Measurements from ENCODE around the gene TRA2A. TPM values are rescaled to one million over a fixed set of nuclear protein-coding genes. Genes with fewer than 3 reads are reported as not detected.

Gene TRA2A
- total and polyA plus RNA-seq, 2 of the 13 experiments (the other 11 are each of a cell fraction or from before 2014, with no cell fraction given), result 39.1 to 41.6 TPM

DNA sequence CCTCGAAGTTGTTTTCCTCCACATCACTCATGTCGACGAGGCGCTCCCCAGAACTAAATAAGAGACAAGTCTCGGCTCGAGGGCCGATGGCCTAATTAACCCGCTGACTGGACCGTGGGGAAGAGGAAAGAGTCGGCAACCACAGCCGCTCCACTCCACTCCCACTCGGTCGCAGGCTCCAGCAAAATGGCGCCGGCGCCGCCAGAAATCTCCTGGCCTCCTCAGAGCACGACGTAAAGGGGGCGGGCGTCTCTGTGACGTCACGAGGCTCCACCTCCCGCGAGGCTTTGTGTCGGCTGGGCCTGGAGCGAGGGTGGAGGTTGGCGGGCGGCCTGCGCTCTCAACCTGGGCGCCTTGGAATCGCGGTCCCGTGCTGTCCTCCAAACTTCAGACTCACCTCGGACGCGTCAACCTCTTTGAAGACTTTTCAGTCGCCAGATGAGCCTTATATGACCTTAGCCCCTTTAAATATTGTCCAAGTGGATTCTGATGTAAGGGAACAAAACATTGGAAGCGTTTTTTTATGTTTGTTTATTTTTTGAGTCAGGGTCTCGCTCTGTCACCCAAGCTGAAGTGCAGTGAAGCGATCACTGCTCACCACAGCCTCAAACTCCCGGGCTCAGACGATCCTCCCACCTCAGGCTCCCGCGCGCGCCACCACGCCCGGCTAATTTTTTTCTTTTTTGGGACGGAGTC, at the start of gene TRA2A (continued):
- TF ChIP-seq, protein P1, sequence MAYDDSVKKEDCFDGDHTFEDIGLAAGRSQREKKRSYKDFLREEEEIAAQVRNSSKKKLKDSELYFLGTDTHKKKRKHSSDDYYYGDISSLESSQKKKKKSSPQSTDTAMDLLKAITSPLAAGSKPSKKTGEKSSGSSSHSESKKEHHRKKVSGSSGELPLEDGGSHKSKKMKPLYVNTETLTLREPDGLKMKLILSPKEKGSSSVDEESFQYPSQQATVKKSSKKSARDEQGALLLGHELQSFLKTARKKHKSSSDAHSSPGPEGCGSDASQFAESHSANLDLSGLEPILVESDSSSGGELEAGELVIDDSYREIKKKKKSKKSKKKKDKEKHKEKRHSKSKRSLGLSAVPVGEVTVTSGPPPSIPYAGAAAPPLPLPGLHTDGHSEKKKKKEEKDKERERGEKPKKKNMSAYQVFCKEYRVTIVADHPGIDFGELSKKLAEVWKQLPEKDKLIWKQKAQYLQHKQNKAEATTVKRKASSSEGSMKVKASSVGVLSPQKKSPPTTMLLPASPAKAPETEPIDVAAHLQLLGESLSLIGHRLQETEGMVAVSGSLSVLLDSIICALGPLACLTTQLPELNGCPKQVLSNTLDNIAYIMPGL (CRISPR knock-in tag; IDR thresholded peaks at IDR 0.05; ENCODE audit: borderline replicate concordance in 1 of 2, low read depth in 1 of 2), result peak; percentile 56 to 80; a peak in 2 of 4 replicates
- TF ChIP-seq SP1 (IDR thresholded peaks at IDR 0.05) (0 out of 2 replicates have a peak, but pooled peaks have one; percentile 10), SP1 (CRISPR knock-in tag; IDR thresholded peaks at IDR 0.05) (peak; percentile 94), ZNF138 (CRISPR knock-in tag; IDR thresholded peaks at IDR 0.05; ENCODE audit: low read depth) (no peak), ZNF350 (CRISPR knock-in tag; IDR thresholded peaks at IDR 0.05; ENCODE audit: borderline replicate concordance, low read depth) (peak; percentile 87), ZIK1 (CRISPR knock-in tag; IDR thresholded peaks at IDR 0.05; ENCODE audit: borderline replicate concordance, low read depth) (peak; percentile 43; the same call in 1 of the 2 replicates), HNRNPL (IDR thresholded peaks at IDR 0.05; ENCODE audit: low read depth, low read length) (0 out of 2 replicates have a peak, but pooled peaks have one; percentile 69), TMF1 (CRISPR knock-in tag; IDR thresholded peaks at IDR 0.05; ENCODE audit: low read depth) (peak; percentile 56), ZFP37 (CRISPR knock-in tag; IDR thresholded peaks at IDR 0.05; ENCODE audit: borderline replicate concordance) (peak; percentile 60; the same call in 1 of the 2 replicates), CHD4 (IDR thresholded peaks at IDR 0.05; ENCODE audit: borderline replicate concordance, low read length) (no peak), FOXC1 (CRISPR knock-in tag; IDR thresholded peaks at IDR 0.05; ENCODE audit: borderline replicate concordance) (peak; percentile 65; the same call in 1 of the 2 replicates), TOE1 (CRISPR knock-in tag; IDR thresholded peaks at IDR 0.05) (no peak), SAP130 (CRISPR knock-in tag; IDR thresholded peaks at IDR 0.05; ENCODE audit: low read depth) (peak; percentile 93)
- TF ChIP-seq, protein P2, sequence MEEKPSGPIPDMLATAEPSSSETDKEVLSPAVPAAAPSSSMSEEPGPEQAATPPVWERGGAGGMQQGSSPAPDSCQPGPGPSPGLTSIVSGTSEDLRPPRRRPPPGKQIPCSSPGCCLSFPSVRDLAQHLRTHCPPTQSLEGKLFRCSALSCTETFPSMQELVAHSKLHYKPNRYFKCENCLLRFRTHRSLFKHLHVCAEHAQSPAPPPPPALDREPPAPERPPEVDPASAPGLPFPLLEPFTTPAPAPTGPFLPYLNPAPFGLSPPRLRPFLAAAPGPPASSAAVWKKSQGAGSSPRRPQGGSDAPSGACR (CRISPR knock-in tag; IDR thresholded peaks at IDR 0.05), result peak; percentile 43; the same call in 1 of the 2 replicates
- TF ChIP-seq, protein P3, sequence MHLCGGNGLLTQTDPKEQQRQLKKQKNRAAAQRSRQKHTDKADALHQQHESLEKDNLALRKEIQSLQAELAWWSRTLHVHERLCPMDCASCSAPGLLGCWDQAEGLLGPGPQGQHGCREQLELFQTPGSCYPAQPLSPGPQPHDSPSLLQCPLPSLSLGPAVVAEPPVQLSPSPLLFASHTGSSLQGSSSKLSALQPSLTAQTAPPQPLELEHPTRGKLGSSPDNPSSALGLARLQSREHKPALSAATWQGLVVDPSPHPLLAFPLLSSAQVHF (CRISPR knock-in tag; IDR thresholded peaks at IDR 0.05), result 0 out of 2 replicates have a peak, but pooled peaks have one; percentile 30
- TF ChIP-seq, protein P4, sequence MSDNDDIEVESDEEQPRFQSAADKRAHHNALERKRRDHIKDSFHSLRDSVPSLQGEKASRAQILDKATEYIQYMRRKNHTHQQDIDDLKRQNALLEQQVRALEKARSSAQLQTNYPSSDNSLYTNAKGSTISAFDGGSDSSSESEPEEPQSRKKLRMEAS (IDR thresholded peaks at IDR 0.05), result no peak; the same call in 1 of the 2 replicates
- TF ChIP-seq, protein P5, sequence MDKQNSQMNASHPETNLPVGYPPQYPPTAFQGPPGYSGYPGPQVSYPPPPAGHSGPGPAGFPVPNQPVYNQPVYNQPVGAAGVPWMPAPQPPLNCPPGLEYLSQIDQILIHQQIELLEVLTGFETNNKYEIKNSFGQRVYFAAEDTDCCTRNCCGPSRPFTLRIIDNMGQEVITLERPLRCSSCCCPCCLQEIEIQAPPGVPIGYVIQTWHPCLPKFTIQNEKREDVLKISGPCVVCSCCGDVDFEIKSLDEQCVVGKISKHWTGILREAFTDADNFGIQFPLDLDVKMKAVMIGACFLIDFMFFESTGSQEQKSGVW (CRISPR knock-in tag; IDR thresholded peaks at IDR 0.05; ENCODE audit: borderline replicate concordance), result no peak
- TF ChIP-seq, protein P6, sequence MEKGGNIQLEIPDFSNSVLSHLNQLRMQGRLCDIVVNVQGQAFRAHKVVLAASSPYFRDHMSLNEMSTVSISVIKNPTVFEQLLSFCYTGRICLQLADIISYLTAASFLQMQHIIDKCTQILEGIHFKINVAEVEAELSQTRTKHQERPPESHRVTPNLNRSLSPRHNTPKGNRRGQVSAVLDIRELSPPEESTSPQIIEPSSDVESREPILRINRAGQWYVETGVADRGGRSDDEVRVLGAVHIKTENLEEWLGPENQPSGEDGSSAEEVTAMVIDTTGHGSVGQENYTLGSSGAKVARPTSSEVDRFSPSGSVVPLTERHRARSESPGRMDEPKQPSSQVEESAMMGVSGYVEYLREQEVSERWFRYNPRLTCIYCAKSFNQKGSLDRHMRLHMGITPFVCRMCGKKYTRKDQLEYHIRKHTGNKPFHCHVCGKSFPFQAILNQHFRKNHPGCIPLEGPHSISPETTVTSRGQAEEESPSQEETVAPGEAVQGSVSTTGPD (CRISPR knock-in tag; IDR thresholded peaks at IDR 0.05), result 0 out of 2 replicates have a peak, but pooled peaks have one; percentile 50
- TF ChIP-seq, protein P7, sequence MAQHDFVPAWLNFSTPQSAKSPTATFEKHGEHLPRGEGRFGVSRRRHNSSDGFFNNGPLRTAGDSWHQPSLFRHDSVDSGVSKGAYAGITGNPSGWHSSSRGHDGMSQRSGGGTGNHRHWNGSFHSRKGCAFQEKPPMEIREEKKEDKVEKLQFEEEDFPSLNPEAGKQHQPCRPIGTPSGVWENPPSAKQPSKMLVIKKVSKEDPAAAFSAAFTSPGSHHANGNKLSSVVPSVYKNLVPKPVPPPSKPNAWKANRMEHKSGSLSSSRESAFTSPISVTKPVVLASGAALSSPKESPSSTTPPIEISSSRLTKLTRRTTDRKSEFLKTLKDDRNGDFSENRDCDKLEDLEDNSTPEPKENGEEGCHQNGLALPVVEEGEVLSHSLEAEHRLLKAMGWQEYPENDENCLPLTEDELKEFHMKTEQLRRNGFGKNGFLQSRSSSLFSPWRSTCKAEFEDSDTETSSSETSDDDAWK (CRISPR knock-in tag; IDR thresholded peaks at IDR 0.05), result no peak
- TF ChIP-seq, protein P8, sequence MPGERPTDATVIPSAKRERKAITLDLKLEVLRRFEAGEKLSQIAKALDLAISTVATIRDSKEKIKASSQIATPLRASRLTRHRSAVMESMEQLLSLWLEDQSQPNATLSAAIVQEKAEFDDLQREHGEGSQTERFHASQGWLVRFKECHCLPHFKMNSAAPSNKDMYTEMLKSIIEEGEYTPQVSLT (CRISPR knock-in tag; IDR thresholded peaks at IDR 0.05; ENCODE audit: borderline replicate concordance, low read depth), result peak; percentile 42; the same call in 1 of the 2 replicates

Data from HepG2 (cell line).